ENCODE measurements around the gene CDC37L1. TPM values are rescaled to one million over a fixed set of nuclear protein-coding genes. Genes with fewer than 3 reads are reported as not detected.

The CDC37L1 gene
- total and polyA plus RNA-seq, 12 donors = 13.4 to 58.4 (median 36.6) TPM

DNA sequence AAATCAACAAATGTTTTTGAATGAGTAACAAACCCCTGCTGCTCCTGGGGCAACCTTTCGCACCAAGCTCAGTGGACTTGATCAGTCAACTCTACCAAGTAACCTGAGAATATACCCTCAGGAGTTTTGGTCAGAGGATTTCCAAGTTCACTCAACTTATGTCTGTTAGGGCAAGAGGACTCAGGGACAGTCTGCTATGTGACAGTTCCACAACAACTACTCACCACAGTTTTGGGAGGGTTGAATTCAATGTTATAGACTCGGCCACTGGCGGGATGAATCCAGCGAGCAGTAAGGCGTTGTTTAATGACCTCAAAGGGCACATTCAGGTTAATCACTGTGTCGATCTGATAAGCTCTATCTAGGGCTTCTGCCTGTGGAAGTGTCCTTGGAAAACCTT is 39.5 kb downstream of the CDC37L1 start:
- intact Hi-C loops (cut with DNase I) = no loop called here
- H3K27ac ChIP-seq = no peak overlapping the region
- no peaks in the 10 kb centered on the region for H3K9me3 ChIP-seq
- ATAC-seq = no peak
- 95% methylated on average over 6 of the region's 6 CpGs for WGBS, 2 donors
- peaks cover 0 to 95% (median 46%) of the 10 kb centered on the region in 9 donors for H3K36me3 ChIP-seq
- no peak overlapping the region for H3K4me3 ChIP-seq
- H3K27me3 ChIP-seq = no peaks in the 10 kb centered on the region
- TF ChIP-seq, protein P1, sequence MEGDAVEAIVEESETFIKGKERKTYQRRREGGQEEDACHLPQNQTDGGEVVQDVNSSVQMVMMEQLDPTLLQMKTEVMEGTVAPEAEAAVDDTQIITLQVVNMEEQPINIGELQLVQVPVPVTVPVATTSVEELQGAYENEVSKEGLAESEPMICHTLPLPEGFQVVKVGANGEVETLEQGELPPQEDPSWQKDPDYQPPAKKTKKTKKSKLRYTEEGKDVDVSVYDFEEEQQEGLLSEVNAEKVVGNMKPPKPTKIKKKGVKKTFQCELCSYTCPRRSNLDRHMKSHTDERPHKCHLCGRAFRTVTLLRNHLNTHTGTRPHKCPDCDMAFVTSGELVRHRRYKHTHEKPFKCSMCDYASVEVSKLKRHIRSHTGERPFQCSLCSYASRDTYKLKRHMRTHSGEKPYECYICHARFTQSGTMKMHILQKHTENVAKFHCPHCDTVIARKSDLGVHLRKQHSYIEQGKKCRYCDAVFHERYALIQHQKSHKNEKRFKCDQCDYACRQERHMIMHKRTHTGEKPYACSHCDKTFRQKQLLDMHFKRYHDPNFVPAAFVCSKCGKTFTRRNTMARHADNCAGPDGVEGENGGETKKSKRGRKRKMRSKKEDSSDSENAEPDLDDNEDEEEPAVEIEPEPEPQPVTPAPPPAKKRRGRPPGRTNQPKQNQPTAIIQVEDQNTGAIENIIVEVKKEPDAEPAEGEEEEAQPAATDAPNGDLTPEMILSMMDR (IDR thresholded peaks at IDR 0.05) = no peak
- DNase-seq = no peak
- H3K4me1 ChIP-seq = peaks cover 0 to 7% (median 0%) of the 10 kb centered on the region in 9 donors

DNA sequence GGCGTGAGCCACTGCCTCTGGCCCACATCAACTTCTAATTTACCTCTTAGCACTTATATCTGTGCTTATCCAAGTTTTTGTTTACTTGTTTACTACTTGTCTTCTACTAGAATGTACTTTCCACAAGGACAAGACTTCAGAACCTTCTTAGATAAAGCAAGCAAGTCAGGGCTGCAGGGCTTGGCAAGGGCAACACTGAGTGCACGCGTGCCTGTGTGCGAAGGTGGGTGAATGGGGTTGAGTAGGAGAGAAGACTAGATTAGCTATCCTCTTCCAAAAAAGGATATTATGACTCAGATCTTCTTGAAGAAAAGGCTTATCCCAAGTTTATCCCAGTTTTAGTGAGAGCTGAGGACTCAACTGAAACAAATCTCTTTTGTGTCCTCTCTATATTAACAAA is 42.4 kb downstream of the CDC37L1 start:
- H3K36me3 ChIP-seq = peaks cover 0 to 83% (median 36%) of the 10 kb centered on the region in 9 donors
- no peak overlapping the region for H3K4me3 ChIP-seq
- no peaks in the 10 kb centered on the region for H3K27me3 ChIP-seq
- TF ChIP-seq, protein P1 (IDR thresholded peaks at IDR 0.05) = no peak
- H3K27ac ChIP-seq = no peak overlapping the region
- H3K9me3 ChIP-seq = no peaks in the 10 kb centered on the region
- ATAC-seq = no peak
- DNase-seq = no peak
- WGBS, 2 donors = 78 to 98% methylated on average over 4 of the region's 4 CpGs
- intact Hi-C loops (cut with DNase I) = no loop called here
- peaks cover 0 to 7% (median 0%) of the 10 kb centered on the region in 9 donors for H3K4me1 ChIP-seq

DNA sequence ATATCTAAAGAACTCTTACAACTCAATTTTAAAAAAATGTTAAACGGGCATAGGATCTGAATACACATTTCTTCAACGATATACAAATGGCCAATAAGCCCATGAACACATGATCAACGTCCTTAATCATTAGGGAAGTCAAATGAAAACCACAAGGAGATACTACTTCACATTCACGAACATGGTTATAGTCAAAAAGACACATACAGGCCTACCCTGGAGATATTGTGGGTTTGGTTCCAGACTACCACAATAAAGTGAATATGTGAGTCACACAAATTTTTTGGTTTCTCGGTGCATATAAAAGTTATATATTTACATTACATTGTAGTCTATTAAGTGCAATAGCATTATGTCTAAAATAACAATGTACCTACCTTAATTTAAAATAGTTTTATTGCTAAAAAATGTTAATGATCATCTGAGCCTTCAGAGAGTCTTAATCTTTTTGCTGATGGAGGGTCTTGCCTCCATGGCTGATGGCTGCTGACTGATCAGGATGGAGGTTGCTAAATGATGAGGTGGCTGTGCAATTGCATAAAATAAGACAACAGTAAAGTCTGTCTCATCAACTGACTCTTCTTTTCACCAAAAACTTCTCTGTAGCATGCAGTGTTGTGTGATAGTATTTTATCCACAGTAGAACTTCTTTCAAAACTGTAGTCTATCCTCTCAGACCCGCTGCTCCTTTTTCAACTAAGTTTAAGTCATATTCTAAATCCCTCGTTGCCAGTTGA is 46.5 kb downstream of the CDC37L1 start:
- peaks cover 0 to 11% (median 0%) of the 10 kb centered on the region in 9 donors for H3K4me1 ChIP-seq
- peaks cover 0 to 41% (median 11%) of the 10 kb centered on the region in 9 donors for H3K36me3 ChIP-seq
- no peak overlapping the region for H3K27ac ChIP-seq
- H3K4me3 ChIP-seq = no peak overlapping the region
- intact Hi-C loops (cut with DNase I) = no loop called here
- H3K9me3 ChIP-seq = no peaks in the 10 kb centered on the region
- 91 to 92% methylated on average over 7 of the region's 7 CpGs for whole genome bisulfite sequencing, 2 donors
- no peak for DNase-seq
- ATAC-seq = no peak
- TF ChIP-seq, protein P1 (IDR thresholded peaks at IDR 0.05) = no peak
- no peaks in the 10 kb centered on the region for H3K27me3 ChIP-seq

DNA sequence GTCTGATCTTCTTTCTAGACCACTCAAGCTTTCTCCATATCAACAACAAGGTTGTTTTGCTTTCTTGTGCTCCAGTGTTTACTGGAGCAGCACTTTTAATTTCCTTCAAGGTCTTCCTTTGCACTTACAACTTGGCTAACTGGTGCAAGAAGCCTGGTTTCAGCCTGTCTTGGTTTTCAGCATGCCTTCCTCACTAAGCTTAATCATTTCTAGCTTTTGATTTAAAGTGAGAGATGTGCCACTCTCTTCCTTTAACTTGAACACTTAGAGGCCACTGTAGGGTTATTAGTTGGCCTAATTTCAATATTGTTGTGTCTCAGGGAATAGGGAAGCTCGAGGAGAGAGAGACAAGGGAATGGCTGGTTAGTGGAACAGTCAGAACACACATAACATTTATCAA is 48.2 kb downstream of the CDC37L1 start:
- intact Hi-C loops (cut with DNase I) = no loop called here
- Histone ChIP-seq H3K27me3 (no peaks in the 10 kb centered on the region), H3K36me3 (peaks cover 0 to 24% (median under 1%) of the 10 kb centered on the region in 9 donors), H3K4me3 (no peak overlapping the region), H3K9me3 (no peaks in the 10 kb centered on the region), H3K27ac (no peak overlapping the region), H3K4me1 (peaks cover 0 to 14% (median 0%) of the 10 kb centered on the region in 9 donors)
- DNase-seq (no peak), ATAC-seq (no peak)
- TF ChIP-seq, protein P1 (IDR thresholded peaks at IDR 0.05) = no peak
- 47 to 52% methylated on average over 1 of the region's 1 CpG for WGBS, 2 donors

All from heart right ventricle (tissue), 16 donors.